ENCODE results near the gene KPRP. TPM values are rescaled to one million over a fixed set of nuclear protein-coding genes. Genes with fewer than 3 reads are reported as not detected.

The KPRP gene
- total and polyA plus RNA-seq, 8 donors = 0.30 TPM; not detected in 7

DNA sequence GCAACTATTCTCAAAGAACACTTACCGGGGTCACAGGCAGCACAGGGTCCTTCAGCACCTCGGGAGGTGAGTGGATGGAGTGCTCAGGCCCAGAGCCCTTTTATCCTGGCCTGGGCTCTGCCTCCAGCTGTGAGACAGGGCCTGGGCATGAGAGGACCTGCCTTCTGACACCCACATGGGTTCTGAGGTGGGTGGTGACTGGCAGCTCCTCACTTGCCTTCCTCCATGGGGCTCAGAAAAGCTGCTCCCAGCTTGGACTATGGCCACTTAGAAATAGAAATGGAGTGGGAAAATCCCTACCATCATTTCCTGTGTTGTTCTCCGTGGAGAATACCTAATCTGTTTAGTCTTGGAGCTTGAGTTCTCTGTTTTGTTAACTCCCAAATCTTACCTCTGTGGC lies 48.8 kb downstream of the KPRP start, which contains the start of gene LCE1C:
TSS of gene LCE1C (minus strand) at position 76 of the 400 bp plus-strand sequence. CDS start 1,173 bp downstream, outside the sequence.
- WGBS, 5 donors = 44 to 61% (median 55%) methylated on average over 3 of the region's 3 CpGs
- Histone ChIP-seq H3K9me3 (peaks cover 0 to 5% (median 0%) of the 10 kb centered on the region in 4 donors), H3K4me3 (no peak within 1 kb of the TSS), H3K27ac (no peak within 1 kb of the TSS), H3K4me1 (no peaks in the 10 kb centered on the region), H3K36me3 (no peaks in the 10 kb centered on the region), H3K27me3 (peaks cover 0 to 5% (median 0%) of the 10 kb centered on the region in 3 donors)
- DNase-seq = no peak
- TF ChIP-seq POLR2AphosphoS5 (IDR thresholded peaks at IDR 0.05) (no peak), EP300 (IDR thresholded peaks at IDR 0.05) (no peak), POLR2A (IDR thresholded peaks at IDR 0.05) (no peak)
- TF ChIP-seq, protein P1, sequence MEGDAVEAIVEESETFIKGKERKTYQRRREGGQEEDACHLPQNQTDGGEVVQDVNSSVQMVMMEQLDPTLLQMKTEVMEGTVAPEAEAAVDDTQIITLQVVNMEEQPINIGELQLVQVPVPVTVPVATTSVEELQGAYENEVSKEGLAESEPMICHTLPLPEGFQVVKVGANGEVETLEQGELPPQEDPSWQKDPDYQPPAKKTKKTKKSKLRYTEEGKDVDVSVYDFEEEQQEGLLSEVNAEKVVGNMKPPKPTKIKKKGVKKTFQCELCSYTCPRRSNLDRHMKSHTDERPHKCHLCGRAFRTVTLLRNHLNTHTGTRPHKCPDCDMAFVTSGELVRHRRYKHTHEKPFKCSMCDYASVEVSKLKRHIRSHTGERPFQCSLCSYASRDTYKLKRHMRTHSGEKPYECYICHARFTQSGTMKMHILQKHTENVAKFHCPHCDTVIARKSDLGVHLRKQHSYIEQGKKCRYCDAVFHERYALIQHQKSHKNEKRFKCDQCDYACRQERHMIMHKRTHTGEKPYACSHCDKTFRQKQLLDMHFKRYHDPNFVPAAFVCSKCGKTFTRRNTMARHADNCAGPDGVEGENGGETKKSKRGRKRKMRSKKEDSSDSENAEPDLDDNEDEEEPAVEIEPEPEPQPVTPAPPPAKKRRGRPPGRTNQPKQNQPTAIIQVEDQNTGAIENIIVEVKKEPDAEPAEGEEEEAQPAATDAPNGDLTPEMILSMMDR (IDR thresholded peaks at IDR 0.05) = no peak
- intact Hi-C loops (cut with DNase I; ENCODE audit: low total_unique reads) = no loop called here

DNA sequence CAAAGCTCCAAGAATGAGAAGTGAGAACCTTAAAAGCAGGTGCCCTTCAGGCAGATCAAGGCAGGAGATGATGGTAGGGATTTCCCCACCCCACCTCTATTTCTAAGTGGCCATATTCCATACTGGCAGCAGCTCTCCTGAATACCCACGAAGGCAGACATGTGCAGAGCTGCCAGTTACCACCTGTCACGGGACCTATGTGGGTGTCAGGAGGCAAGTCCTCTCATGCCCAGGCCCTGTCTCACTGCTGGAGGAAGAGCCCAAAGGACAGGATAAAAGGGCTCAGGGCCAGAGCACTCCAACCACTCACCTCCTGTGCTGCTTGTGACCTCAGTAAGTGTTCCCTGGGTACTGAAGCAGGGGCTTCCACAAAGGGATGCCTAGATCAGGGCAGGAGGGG lies 53.2 kb downstream of the KPRP start:
- no peak for DNase-seq
- Histone ChIP-seq H3K9me3 (peaks cover 0 to 5% (median 2%) of the 10 kb centered on the region in 4 donors), H3K4me3 (no peak overlapping the region), H3K4me1 (no peaks in the 10 kb centered on the region), H3K36me3 (no peaks in the 10 kb centered on the region), H3K27me3 (peaks cover 0 to 11% (median 0%) of the 10 kb centered on the region in 3 donors), H3K27ac (no peak overlapping the region)
- WGBS, 5 donors = 72 to 85% (median 79%) methylated on average over 1 to 2 of the region's 2 CpGs
- TF ChIP-seq POLR2A (IDR thresholded peaks at IDR 0.05) (no peak), EP300 (IDR thresholded peaks at IDR 0.05) (no peak), POLR2AphosphoS5 (IDR thresholded peaks at IDR 0.05) (no peak)
- TF ChIP-seq, protein P1 (IDR thresholded peaks at IDR 0.05) = no peak
- intact Hi-C loops (cut with DNase I; ENCODE audit: low total_unique reads) = no loop called here

Other genes starting within 250 kb of the KPRP start
- gene LCE5A, start 247.2 kb upstream of the KPRP start, total RNA-seq = not detected
- not detected for gene LCE5A, start 247.2 kb upstream of the KPRP start, polyA plus RNA-seq
- gene CRCT1, start 243.5 kb upstream of the KPRP start, total RNA-seq = not detected
- 10 to 100 TPM in 1 of 3 donors, not detected in 2; 89.8 TPM for gene CRCT1, start 243.5 kb upstream of the KPRP start, polyA plus RNA-seq
- gene LCE3E, start 191.2 kb upstream of the KPRP start, total RNA-seq = not detected
- under 1 TPM in 1 of 3 donors, not detected in 2; 0.65 TPM for gene LCE3E, start 191.2 kb upstream of the KPRP start, polyA plus RNA-seq
- not detected for gene LCE3D, start 177.5 kb upstream of the KPRP start, total RNA-seq
- under 1 TPM in 1 of 3 donors, not detected in 2; 0.98 TPM for gene LCE3D, start 177.5 kb upstream of the KPRP start, polyA plus RNA-seq
- gene LCE3C, start 157.8 kb upstream of the KPRP start, total RNA-seq = not detected
- not detected for gene LCE3C, start 157.8 kb upstream of the KPRP start, polyA plus RNA-seq
- not detected for gene LCE3B, start 144.2 kb upstream of the KPRP start, total RNA-seq
- gene LCE3B, start 144.2 kb upstream of the KPRP start, polyA plus RNA-seq = not detected
- gene LCE3A, start 134.9 kb upstream of the KPRP start, total RNA-seq = not detected
- gene LCE3A, start 134.9 kb upstream of the KPRP start, polyA plus RNA-seq = not detected
- not detected for gene LCE2D, start 94.6 kb upstream of the KPRP start, total RNA-seq
- not detected for gene LCE2D, start 94.6 kb upstream of the KPRP start, polyA plus RNA-seq
- gene LCE2C, start 82.7 kb upstream of the KPRP start, total RNA-seq = not detected
- not detected for gene LCE2C, start 82.7 kb upstream of the KPRP start, polyA plus RNA-seq
- gene LCE2B, start 71.9 kb upstream of the KPRP start, total RNA-seq = not detected
- not detected for gene LCE2B, start 71.9 kb upstream of the KPRP start, polyA plus RNA-seq
- not detected for gene LCE2A, start 59.7 kb upstream of the KPRP start, total RNA-seq
- gene LCE2A, start 59.7 kb upstream of the KPRP start, polyA plus RNA-seq = not detected
- not detected for gene LCE4A, start 49.9 kb upstream of the KPRP start, total RNA-seq
- gene LCE4A, start 49.9 kb upstream of the KPRP start, polyA plus RNA-seq = not detected
- gene LCE1F, start 17.1 kb downstream of the KPRP start, total RNA-seq = not detected
- gene LCE1F, start 17.1 kb downstream of the KPRP start, polyA plus RNA-seq = not detected
- gene LCE1E, start 28.2 kb downstream of the KPRP start, total RNA-seq = not detected
- not detected for gene LCE1E, start 28.2 kb downstream of the KPRP start, polyA plus RNA-seq
- gene LCE1D, start 38.7 kb downstream of the KPRP start, total RNA-seq = not detected
- not detected for gene LCE1D, start 38.7 kb downstream of the KPRP start, polyA plus RNA-seq
- not detected for gene LCE1C, start 48.6 kb downstream of the KPRP start, total RNA-seq
- gene LCE1C, start 48.6 kb downstream of the KPRP start, polyA plus RNA-seq = under 1 TPM in 1 of 3 donors, not detected in 2; 0.23 TPM
- gene LCE1B, start 53.9 kb downstream of the KPRP start, total RNA-seq = not detected
- gene LCE1B, start 53.9 kb downstream of the KPRP start, polyA plus RNA-seq = not detected
- not detected for gene LCE1A, start 69.4 kb downstream of the KPRP start, total RNA-seq
- gene LCE1A, start 69.4 kb downstream of the KPRP start, polyA plus RNA-seq = not detected
- not detected for gene LCE6A, start 84.8 kb downstream of the KPRP start, total RNA-seq
- gene LCE6A, start 84.8 kb downstream of the KPRP start, polyA plus RNA-seq = not detected
- gene LCE7A, start 102.0 kb downstream of the KPRP start, total RNA-seq = not detected
- gene LCE7A, start 102.0 kb downstream of the KPRP start, polyA plus RNA-seq = not detected
- gene SMCP, start 120.3 kb downstream of the KPRP start, total RNA-seq = not detected
- not detected for gene SMCP, start 120.3 kb downstream of the KPRP start, polyA plus RNA-seq
- not detected for gene IVL, start 150.5 kb downstream of the KPRP start, total RNA-seq
- gene IVL, start 150.5 kb downstream of the KPRP start, polyA plus RNA-seq = 10 to 100 TPM in 1 of 3 donors, not detected in 2; 11.5 TPM
- gene SPRR5, start 189.2 kb downstream of the KPRP start, total RNA-seq = not detected
- gene SPRR5, start 189.2 kb downstream of the KPRP start, polyA plus RNA-seq = 1 to 10 TPM in 1 of 3 donors, not detected in 2; 1.0 TPM
- not detected for gene SPRR4, start 212.6 kb downstream of the KPRP start, total RNA-seq
- gene SPRR4, start 212.6 kb downstream of the KPRP start, polyA plus RNA-seq = not detected
- gene SPRR1A, start 226.1 kb downstream of the KPRP start, total RNA-seq = not detected
- gene SPRR1A, start 226.1 kb downstream of the KPRP start, polyA plus RNA-seq = 100 to 1,000 TPM in 1 of 3 donors, not detected in 2; 123 TPM
- gene SPRR3, start 243.7 kb downstream of the KPRP start, total RNA-seq = 1 to 10 TPM in 1 of 5 donors, not detected in 4; 3.1 TPM
- 100 to 1,000 TPM in 1 of 3 donors, 10 to 100 TPM in 1, not detected in 1; 12.8 to 932 TPM for gene SPRR3, start 243.7 kb downstream of the KPRP start, polyA plus RNA-seq

All from stomach (tissue), 9 donors.